MM.1S (cell line): Measurements from ENCODE around the gene SOHLH2.

Experiments used
- CTCF ChIP-seq: fragments of 300-600 bp; sonication (generic); IDR thresholded peaks from 2 replicates; pipeline ENCODE4 v1.5.1; 2016; ENCODE audit warnings: antibody characterized with exemption, low read length, mixed read lengths
- EZH2phosphoT487 ChIP-seq: fragments of 300-600 bp; sonication (generic); IDR thresholded peaks from 2 replicates; pipeline ENCODE4 v1.6.1; 2018; ENCODE audit warnings: antibody characterized with exemption, low read length

DNA sequence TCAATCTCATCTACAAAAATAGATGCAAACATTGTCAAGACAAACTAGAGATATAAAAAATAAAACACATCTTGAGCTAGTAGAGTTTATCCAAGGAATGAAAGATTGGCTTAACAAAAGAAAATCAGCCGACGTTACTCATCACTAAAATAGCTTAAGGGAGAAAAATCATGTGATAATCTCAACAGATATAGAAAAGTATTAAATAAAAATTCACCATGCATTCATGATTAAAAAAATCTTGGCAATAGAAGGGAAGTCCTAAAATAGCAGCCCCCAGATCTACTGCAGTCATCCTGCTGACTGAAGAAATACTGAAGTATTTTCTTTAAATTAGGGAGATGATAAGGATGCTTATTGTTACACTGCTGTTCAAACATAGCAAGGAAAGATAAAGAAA is 70.6 kb downstream of the SOHLH2 start:
- TF ChIP-seq EZH2phosphoT487 (no peak), CTCF (no peak)
